ENCODE measurements around the gene CRY1.

- TF ChIP-seq EZH2phosphoT487 (conservative IDR thresholded peaks at IDR 0.05; ENCODE audit: low read length): no peak
- no peak for TF ChIP-seq CTCF (IDR thresholded peaks at IDR 0.05; ENCODE audit: insufficient read depth, low read length, poor library complexity, severe bottlenecking)
Observed at GRCh38 chr12:106999446-106999845, 93.9 kb downstream of the CRY1 start.

Data from SU-DHL-6 (cell line).